Testis (tissue), 3 donors: ENCODE data around the gene FRAS1. TPM values are rescaled to one million over a fixed set of nuclear protein-coding genes. Genes with fewer than 3 reads are reported as not detected.

Experiments
- DNase-seq: peaks from one replicate; pipeline ENCODE4 v3.0.0-alpha.2; 2019
- H3K27ac ChIP-seq, 2 donors: fragments of 200-600 bp; sonication (generic); one replicate each; pipeline ENCODE4 v1.5.1; 2019
- H3K27me3 ChIP-seq: fragments of 200-600 bp; sonication (generic); one replicate; pipeline ENCODE4 v1.5.1; 2019
- H3K36me3 ChIP-seq: fragments of 200-600 bp; sonication (generic); one replicate; pipeline ENCODE4 v1.5.1; 2017; ENCODE audit warnings: low read depth; ENCODE audit errors: missing control alignments
- H3K4me1 ChIP-seq: fragments of 200-600 bp; sonication (generic); one replicate; pipeline ENCODE4 v1.5.1; 2019
- H3K4me3 ChIP-seq, 2 donors: fragments of 200-600 bp; sonication (generic); one replicate each; pipeline ENCODE4 v1.5.1; 2017 to 2019
- H3K9me3 ChIP-seq: fragments of 200-600 bp; sonication (generic); one replicate; pipeline ENCODE4 v1.5.1; 2017
- CTCF ChIP-seq, 3 experiments: fragments of 450-650 bp in 2 of 3; fragments of 200-600 bp in 1 of 3; sonication (generic) in 1 of 3; IDR thresholded peaks; one replicate each; pipeline ENCODE4 v1.5.1; 2016 to 2019; ENCODE audit warnings: antibody characterized with exemption in 3 of 3, mild to moderate bottlenecking in 2 of 3, moderate library complexity in 1 of 3
- POLR2A ChIP-seq: fragments of 450-650 bp; IDR thresholded peaks from one replicate; pipeline ENCODE4 v1.6.1; 2017; ENCODE audit warnings: antibody characterized with exemption, mild to moderate bottlenecking, moderate library complexity
- WGBS, 2 donors: methylation state at CpG; one replicate each; pipeline ENCODE4 v1.1.5; 2018; 5-methylcytosine and 5-hydroxymethylcytosine counted together
- intact Hi-C: fragments of 100-400 bp; cut with DNase I; formaldehyde crosslinking; loops from one replicate; pipeline ENCODE4 v1.15.1; 2023; ENCODE audit warnings: low total_unique reads
- polyA plus RNA-seq: library from polyadenylated mRNA; stranded (reverse); fragments of 350-450 nt; fragmentation: Illumina TruSeq; extraction: RNeasy Lipid Tissue Mini Kit (QIAGEN cat#74804); gene quantifications from one replicate; pipeline ENCODE4 v1.2.3, GENCODE V29; 2014; ENCODE audit warnings: low read depth, low replicate concordance; ENCODE audit not compliant: insufficient read depth
- total RNA-seq, 2 donors: library from RNA; depleted of rRNA; stranded (reverse); fragments of >200 nt; gene quantifications; one replicate each; pipeline ENCODE4 v1.2.3, GENCODE V29; 2016

FRAS1 gene
- total and polyA plus RNA-seq, 3 donors from 2014 or later = 2.2 to 3.7 (median 3.5) TPM

GRCh38 chr4:78219825-78220224 lies 162.7 kb downstream of the FRAS1 start:
- Histone ChIP-seq H3K9me3 (no peaks in the 10 kb centered on the region), H3K27ac (no peak overlapping the region), H3K4me1 (no peaks in the 10 kb centered on the region), H3K36me3 (no peaks in the 10 kb centered on the region), H3K4me3 (no peak overlapping the region), H3K27me3 (no peaks in the 10 kb centered on the region)
- TF ChIP-seq POLR2A = no peak
- no peak for TF ChIP-seq CTCF (IDR thresholded peaks at IDR 0.05)
- no peak for DNase-seq
- intact Hi-C loops = no loop called here
- WGBS, 2 donors = 50 to 66% methylated on average over 2 of the region's 2 CpGs

GRCh38 chr4:78220283-78220682 lies 163.2 kb downstream of the FRAS1 start:
- Histone ChIP-seq H3K4me1 (no peaks in the 10 kb centered on the region), H3K36me3 (no peaks in the 10 kb centered on the region), H3K27ac (no peak overlapping the region), H3K27me3 (no peaks in the 10 kb centered on the region), H3K4me3 (no peak overlapping the region), H3K9me3 (no peaks in the 10 kb centered on the region)
- DNase-seq = no peak
- intact Hi-C loops = no loop called here
- TF ChIP-seq CTCF (IDR thresholded peaks at IDR 0.05) (no peak), POLR2A (no peak)
- 86 to 88% methylated on average over 3 of the region's 3 CpGs for WGBS, 2 donors

GRCh38 chr4:78222575-78223186 lies 165.6 kb downstream of the FRAS1 start:
- no peak for TF ChIP-seq CTCF (IDR thresholded peaks at IDR 0.05)
- TF ChIP-seq POLR2A = no peak
- no peaks in the 10 kb centered on the region for H3K36me3 ChIP-seq
- no peak overlapping the region for H3K4me3 ChIP-seq
- 65 to 75% methylated on average over 8 of the region's 8 CpGs for whole genome bisulfite sequencing, 2 donors
- intact Hi-C loops = no loop called here
- H3K27me3 ChIP-seq = no peaks in the 10 kb centered on the region
- no peaks in the 10 kb centered on the region for H3K9me3 ChIP-seq
- no peak for DNase-seq
- no peaks in the 10 kb centered on the region for H3K4me1 ChIP-seq
- H3K27ac ChIP-seq = no peak overlapping the region

- Histone ChIP-seq H3K4me1 (no peaks in the 10 kb centered on the region), H3K9me3 (no peaks in the 10 kb centered on the region), H3K27ac (no peak overlapping the region), H3K4me3 (no peak overlapping the region), H3K27me3 (no peaks in the 10 kb centered on the region), H3K36me3 (no peaks in the 10 kb centered on the region)
- no peak for DNase-seq
- WGBS, 2 donors = 94 to 95% methylated on average over 3 of the region's 3 CpGs
- no peak for TF ChIP-seq POLR2A
- TF ChIP-seq CTCF (IDR thresholded peaks at IDR 0.05) = no peak
- intact Hi-C loops = no loop called here
Measured at GRCh38 chr4:78225236-78225635, 168.1 kb downstream of the FRAS1 start.

GRCh38 chr4:78226279-78226678 lies 169.2 kb downstream of the FRAS1 start:
- Histone ChIP-seq H3K36me3 (no peaks in the 10 kb centered on the region), H3K4me1 (no peaks in the 10 kb centered on the region), H3K4me3 (no peak overlapping the region), H3K27me3 (no peaks in the 10 kb centered on the region), H3K27ac (no peak overlapping the region), H3K9me3 (no peaks in the 10 kb centered on the region)
- no peak for DNase-seq
- TF ChIP-seq POLR2A (no peak), CTCF (IDR thresholded peaks at IDR 0.05) (no peak)
- intact Hi-C loops = no loop called here
